Measurements from ENCODE around the gene HOXA7. TPM values are rescaled to one million over a fixed set of nuclear protein-coding genes. Genes with fewer than 3 reads are reported as not detected.

Gene HOXA7
- total RNA-seq, 1 donor from 2014 or later: not detected

DNA sequence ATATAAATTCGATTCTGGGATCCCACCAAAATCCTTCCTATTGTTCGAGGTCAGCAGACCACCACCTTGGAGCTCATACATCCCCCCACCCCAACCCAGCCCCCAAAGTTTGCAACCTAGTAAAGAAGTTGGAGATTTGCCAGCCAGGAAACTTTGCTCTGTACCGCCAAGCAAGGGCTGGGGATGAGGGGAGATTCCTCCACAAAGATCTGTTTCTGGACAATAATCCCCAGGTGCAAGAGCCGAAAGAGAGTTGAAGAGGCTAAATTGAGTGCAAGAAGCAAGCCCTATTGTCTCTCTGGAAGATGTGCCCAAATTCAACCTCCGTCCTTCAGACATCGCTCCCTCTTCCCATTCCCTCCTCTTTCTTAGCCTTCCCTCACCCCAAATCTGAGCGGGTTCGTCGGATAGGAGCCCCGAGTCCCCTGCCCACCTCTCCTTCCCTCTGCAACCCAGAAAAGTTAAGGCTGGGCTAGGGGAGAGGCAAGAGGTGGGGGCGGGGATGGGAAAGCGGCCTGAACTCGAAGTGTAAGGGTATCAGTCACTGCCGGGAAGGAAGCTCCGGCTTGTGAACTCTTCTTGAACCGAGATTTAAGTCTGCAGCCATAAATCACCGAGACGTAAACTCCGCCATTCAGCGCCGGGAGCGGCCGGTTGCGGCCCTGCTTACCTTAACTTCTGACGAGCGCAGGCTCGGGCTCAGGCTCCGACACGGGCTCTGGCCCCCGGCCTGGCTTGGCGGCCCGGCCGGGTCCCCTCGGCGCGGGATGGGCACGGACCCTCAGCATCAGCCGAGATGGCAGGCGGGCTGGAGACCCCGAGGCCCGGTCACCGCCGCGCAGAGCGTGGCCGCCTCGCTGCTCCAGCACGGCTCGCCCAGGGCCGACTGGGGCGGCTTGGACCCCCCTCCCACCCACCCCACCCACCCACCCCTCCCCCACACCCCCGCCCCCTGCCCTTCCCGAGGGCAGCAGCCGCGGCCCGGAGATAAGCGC, 43.2 kb downstream of the HOXA7 start:
- Histone ChIP-seq H3K27me3 (ENCODE audit: control insufficient read depth, insufficient read depth, low read length) (peaks cover 74% of the 10 kb centered on the region), H3K4me3 (ENCODE audit: low read depth, low read length) (no peak overlapping the region), H3K36me3 (ENCODE audit: control insufficient read depth, insufficient read depth, low read length) (no peaks in the 10 kb centered on the region)
- DNase-seq (ENCODE audit: low read depth): no peak
- TF ChIP-seq, protein P1, sequence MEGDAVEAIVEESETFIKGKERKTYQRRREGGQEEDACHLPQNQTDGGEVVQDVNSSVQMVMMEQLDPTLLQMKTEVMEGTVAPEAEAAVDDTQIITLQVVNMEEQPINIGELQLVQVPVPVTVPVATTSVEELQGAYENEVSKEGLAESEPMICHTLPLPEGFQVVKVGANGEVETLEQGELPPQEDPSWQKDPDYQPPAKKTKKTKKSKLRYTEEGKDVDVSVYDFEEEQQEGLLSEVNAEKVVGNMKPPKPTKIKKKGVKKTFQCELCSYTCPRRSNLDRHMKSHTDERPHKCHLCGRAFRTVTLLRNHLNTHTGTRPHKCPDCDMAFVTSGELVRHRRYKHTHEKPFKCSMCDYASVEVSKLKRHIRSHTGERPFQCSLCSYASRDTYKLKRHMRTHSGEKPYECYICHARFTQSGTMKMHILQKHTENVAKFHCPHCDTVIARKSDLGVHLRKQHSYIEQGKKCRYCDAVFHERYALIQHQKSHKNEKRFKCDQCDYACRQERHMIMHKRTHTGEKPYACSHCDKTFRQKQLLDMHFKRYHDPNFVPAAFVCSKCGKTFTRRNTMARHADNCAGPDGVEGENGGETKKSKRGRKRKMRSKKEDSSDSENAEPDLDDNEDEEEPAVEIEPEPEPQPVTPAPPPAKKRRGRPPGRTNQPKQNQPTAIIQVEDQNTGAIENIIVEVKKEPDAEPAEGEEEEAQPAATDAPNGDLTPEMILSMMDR (IDR thresholded peaks at IDR 0.05; ENCODE audit: insufficient read depth, low read length, severe bottlenecking): no peak
- FAIRE-seq: no peak

DNA sequence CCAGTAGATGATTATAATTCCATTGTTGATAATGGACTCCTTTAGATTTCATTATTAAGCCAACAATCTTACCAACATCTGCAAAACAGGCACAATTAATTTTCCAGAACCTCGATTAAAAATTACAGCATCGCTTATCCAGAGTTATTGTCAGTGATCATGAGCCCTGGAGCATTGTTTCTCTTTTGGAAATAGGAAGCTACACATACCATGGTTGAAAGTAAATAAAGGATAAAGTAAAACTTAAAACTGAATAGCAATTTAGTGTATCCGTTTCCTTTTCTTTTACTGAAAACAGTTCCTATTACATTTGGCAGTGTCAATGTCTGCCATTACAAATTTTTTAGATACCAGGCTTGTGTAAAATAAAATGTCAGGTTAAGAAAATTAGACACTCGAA, 44.1 kb downstream of the HOXA7 start:
- no peak for FAIRE-seq
- H3K36me3 ChIP-seq (ENCODE audit: control insufficient read depth, insufficient read depth, low read length): no peaks in the 10 kb centered on the region

DNA sequence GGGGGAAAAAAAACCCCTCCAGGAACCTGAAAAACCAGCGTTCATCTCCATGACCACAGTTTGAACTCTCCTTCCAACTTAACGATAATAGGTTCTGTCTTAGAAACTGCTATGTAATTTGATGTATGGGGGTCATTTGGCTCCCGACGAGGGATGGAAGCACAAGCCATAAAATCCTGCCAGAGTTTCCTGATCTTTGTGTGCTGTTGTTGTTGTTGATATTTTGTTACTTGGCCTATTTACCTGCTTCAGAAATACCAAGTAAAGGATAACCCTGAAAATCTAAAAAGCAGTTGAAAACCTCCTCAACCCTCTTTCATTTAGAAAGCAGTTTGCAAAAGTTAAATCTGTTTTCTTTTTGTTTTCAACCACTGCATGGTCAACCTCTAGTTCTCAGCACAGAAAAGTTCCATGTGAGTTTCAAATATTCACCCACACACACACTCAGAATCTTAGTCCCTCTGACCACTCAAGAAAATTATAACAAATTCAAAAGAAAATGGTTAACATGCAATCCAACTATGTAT, 44.7 kb downstream of the HOXA7 start:
- peaks cover 68% of the 10 kb centered on the region for H3K27me3 ChIP-seq (ENCODE audit: control insufficient read depth, insufficient read depth, low read length)
- DNase-seq (ENCODE audit: low read depth): no peak
- FAIRE-seq: no peak
- H3K4me3 ChIP-seq (ENCODE audit: low read depth, low read length): no peak overlapping the region
- no peaks in the 10 kb centered on the region for H3K36me3 ChIP-seq (ENCODE audit: control insufficient read depth, insufficient read depth, low read length)
- TF ChIP-seq, protein P1 (IDR thresholded peaks at IDR 0.05; ENCODE audit: insufficient read depth, low read length, severe bottlenecking): no peak

More for the DNA sequence above, 44.1 kb downstream of the HOXA7 start:
- Histone ChIP-seq H3K27me3 (ENCODE audit: control insufficient read depth, insufficient read depth, low read length) (peaks cover 73% of the 10 kb centered on the region), H3K4me3 (ENCODE audit: low read depth, low read length) (no peak overlapping the region)
- no peak for DNase-seq (ENCODE audit: low read depth)
- TF ChIP-seq, protein P1 (IDR thresholded peaks at IDR 0.05; ENCODE audit: insufficient read depth, low read length, severe bottlenecking): no peak

DNA sequence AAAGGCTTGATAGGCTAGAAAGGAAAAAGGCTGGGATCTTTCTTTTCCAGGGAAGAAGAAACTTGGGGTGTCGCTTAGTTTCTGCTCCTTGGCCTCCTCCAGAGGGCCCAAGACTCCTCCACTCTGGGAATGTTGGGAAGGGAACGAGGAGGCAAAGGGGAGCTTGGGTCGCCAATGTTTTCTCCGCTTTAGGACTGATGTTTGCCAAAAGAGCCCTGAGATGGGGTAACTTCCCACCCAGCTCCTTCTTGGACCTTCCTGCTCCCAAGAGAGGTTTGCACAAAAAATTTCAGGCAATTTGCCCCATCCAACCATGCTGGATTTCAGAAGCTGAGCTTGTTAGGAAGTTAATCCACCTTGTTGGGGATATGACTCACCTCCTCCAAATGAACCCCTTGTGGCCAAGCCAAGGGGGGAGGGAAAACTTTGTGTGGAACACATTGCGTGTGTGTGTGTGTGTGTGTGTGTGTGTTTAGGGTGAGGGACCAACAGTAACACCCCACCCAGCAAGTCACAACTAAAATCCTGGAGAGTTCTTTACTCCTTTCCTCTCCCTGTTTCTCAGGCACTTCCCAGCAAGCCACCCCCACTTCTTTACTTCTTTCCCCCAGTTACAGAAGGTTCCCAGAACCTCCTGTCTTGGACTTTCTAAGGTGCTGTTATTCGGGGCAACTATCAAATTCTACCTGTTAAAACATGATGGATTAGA, 45.3 kb downstream of the HOXA7 start:
- peaks cover 68% of the 10 kb centered on the region for H3K27me3 ChIP-seq (ENCODE audit: control insufficient read depth, insufficient read depth, low read length)

DNA sequence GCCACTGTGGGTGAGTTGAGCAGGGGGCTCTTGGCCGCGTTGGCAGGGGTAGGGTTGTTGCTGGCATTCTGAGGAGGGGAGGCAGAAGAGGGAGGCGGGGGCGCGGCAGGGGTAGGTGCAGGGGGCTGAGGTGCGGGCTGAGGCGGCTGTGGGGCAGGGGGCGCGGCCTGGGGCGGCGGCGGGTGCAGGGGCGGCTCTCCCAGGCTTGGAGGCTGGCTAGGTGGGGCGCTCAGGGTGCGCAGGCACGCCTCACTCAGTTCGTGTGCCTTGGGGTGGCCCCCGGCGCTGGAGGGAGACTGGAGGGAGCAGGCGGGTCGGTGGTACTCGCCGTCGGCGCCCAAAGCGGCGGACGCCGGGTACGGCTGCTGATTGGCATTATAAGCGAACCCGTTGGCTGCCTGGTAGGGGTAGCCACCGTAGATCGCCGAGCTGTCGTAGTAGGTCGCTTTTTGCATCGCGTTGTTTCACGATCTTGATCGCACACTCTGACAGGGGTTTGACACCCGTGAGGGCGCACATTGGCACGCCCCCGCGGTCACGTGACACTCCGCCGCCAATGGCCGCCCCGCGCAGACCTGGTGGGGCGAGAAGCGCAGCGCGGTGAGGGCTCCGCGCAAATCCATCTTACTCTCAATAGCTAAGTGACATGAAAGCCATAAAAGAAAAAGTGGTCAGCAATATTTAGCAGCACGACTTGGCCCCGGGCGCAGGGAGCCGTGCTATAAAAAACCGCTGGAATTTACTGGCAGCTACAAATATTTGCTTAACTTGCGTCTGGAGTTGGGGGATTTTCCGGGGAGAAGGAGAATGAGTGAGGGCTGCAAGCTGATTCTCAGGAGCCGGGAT, 46.1 kb downstream of the HOXA7 start:
- TF ChIP-seq, protein P1 (IDR thresholded peaks at IDR 0.05; ENCODE audit: insufficient read depth, low read length, severe bottlenecking): no peak
- DNase-seq (ENCODE audit: low read depth) (no peak), FAIRE-seq (no peak)
- H3K27me3 ChIP-seq (ENCODE audit: control insufficient read depth, insufficient read depth, low read length): peaks cover 73% of the 10 kb centered on the region
- no peak overlapping the region for H3K4me3 ChIP-seq (ENCODE audit: low read depth, low read length)
- no peaks in the 10 kb centered on the region for H3K36me3 ChIP-seq (ENCODE audit: control insufficient read depth, insufficient read depth, low read length)

More for the DNA sequence above, 45.3 kb downstream of the HOXA7 start:
- Histone ChIP-seq H3K4me3 (ENCODE audit: low read depth, low read length) (no peak overlapping the region), H3K36me3 (ENCODE audit: control insufficient read depth, insufficient read depth, low read length) (no peaks in the 10 kb centered on the region)
- DNase-seq (ENCODE audit: low read depth): no peak
- TF ChIP-seq, protein P1 (IDR thresholded peaks at IDR 0.05; ENCODE audit: insufficient read depth, low read length, severe bottlenecking): no peak
- FAIRE-seq: no peak
